ENCODE measurements around the gene SHROOM4.

- TF ChIP-seq POLR2A (IDR thresholded peaks at IDR 0.05) (no peak), CTCF (IDR thresholded peaks at IDR 0.05) (no peak)
Observed at GRCh38 chrX:50765986-50766385, 48.0 kb downstream of the SHROOM4 start.

Measured in gastroesophageal sphincter (tissue), 3 donors.